Measurements from ENCODE around the gene MARCHF9. TPM values are rescaled to one million over a fixed set of nuclear protein-coding genes. Genes with fewer than 3 reads are reported as not detected.

MARCHF9 gene
- total RNA-seq, 1 donor from 2014 or later: 13.8 TPM

- peaks cover 30% of the 10 kb centered on the region for H3K4me1 ChIP-seq
- intact Hi-C loops (cut with micrococcal nuclease): no loop called here
- no peak overlapping the region for H3K27ac ChIP-seq (replicated peaks)
- H3K4me3 ChIP-seq: no peak overlapping the region
- peaks cover 21% of the 10 kb centered on the region for H3K27me3 ChIP-seq (ENCODE audit: low read depth)
- peaks cover 19% of the 10 kb centered on the region for H3K36me3 ChIP-seq
- no peak for DNase-seq
- no peak for TF ChIP-seq CTCF (IDR thresholded peaks at IDR 0.05; ENCODE audit: borderline replicate concordance)
- no peaks in the 10 kb centered on the region for H3K9me3 ChIP-seq (replicated peaks)
Measured at GRCh38 chr12:57758552-57759359, 3.9 kb downstream of the MARCHF9 start.

GRCh38 chr12:57759360-57759980 lies 4.6 kb downstream of the MARCHF9 start:
- DNase-seq: no peak
- peak; percentile 52 for TF ChIP-seq CTCF (IDR thresholded peaks at IDR 0.05; ENCODE audit: borderline replicate concordance)
- H3K9me3 ChIP-seq (replicated peaks): no peaks in the 10 kb centered on the region
- no peak overlapping the region for H3K27ac ChIP-seq (replicated peaks)
- peaks cover 19% of the 10 kb centered on the region for H3K36me3 ChIP-seq
- peaks cover 28% of the 10 kb centered on the region for H3K27me3 ChIP-seq (ENCODE audit: low read depth)
- peaks cover 26% of the 10 kb centered on the region for H3K4me1 ChIP-seq
- intact Hi-C loops (cut with micrococcal nuclease): no loop called here
- no peak overlapping the region for H3K4me3 ChIP-seq

- Histone ChIP-seq H3K36me3 (peaks cover 19% of the 10 kb centered on the region), H3K27me3 (ENCODE audit: low read depth) (peaks cover 38% of the 10 kb centered on the region), H3K4me3 (no peak overlapping the region), H3K4me1 (peaks cover 26% of the 10 kb centered on the region), H3K9me3 (replicated peaks) (no peaks in the 10 kb centered on the region), H3K27ac (replicated peaks) (no peak overlapping the region)
- intact Hi-C loops (cut with micrococcal nuclease): no loop called here
- no peak for DNase-seq
- TF ChIP-seq CTCF (IDR thresholded peaks at IDR 0.05; ENCODE audit: borderline replicate concordance): no peak
Measured at GRCh38 chr12:57760347-57760982, 5.6 kb downstream of the MARCHF9 start.

GRCh38 chr12:57761391-57761998 lies 6.6 kb downstream of the MARCHF9 start:
- DNase-seq: no peak
- Histone ChIP-seq H3K4me1 (peaks cover 28% of the 10 kb centered on the region), H3K27me3 (ENCODE audit: low read depth) (peaks cover 48% of the 10 kb centered on the region), H3K27ac (replicated peaks) (no peak overlapping the region), H3K36me3 (peaks cover 19% of the 10 kb centered on the region), H3K4me3 (no peak overlapping the region), H3K9me3 (replicated peaks) (no peaks in the 10 kb centered on the region)
- intact Hi-C loops (cut with micrococcal nuclease): no loop called here
- no peak for TF ChIP-seq CTCF (IDR thresholded peaks at IDR 0.05; ENCODE audit: borderline replicate concordance)

- Histone ChIP-seq H3K9me3 (replicated peaks) (no peaks in the 10 kb centered on the region), H3K27me3 (ENCODE audit: low read depth) (peaks cover 55% of the 10 kb centered on the region), H3K4me1 (peaks cover 30% of the 10 kb centered on the region), H3K4me3 (no peak overlapping the region), H3K27ac (replicated peaks) (no peak overlapping the region), H3K36me3 (peaks cover 18% of the 10 kb centered on the region)
- intact Hi-C loops (cut with micrococcal nuclease): no loop called here
- no peak for TF ChIP-seq CTCF (IDR thresholded peaks at IDR 0.05; ENCODE audit: borderline replicate concordance)
- no peak for DNase-seq
Measured at GRCh38 chr12:57762463-57762862, 7.6 kb downstream of the MARCHF9 start.
